ENCODE measurements around the gene PALLD. TPM values are rescaled to one million over a fixed set of nuclear protein-coding genes. Genes with fewer than 3 reads are reported as not detected.
A peak's percentile ranks its signal among the peaks of the same experiment; 100 is the strongest.
"Not testable (repeated sequence)": the region's sequence is repeated elsewhere in the genome, so short reads cannot be mapped to it uniquely, and the experiment has no call there.

Gene PALLD
- total RNA-seq, 1 donor from 2014 or later = 121 TPM

- DNase-seq = peak; percentile 73
Observed at GRCh38 chr4:168710353-168710946, 213.6 kb downstream of the PALLD start.

DNA sequence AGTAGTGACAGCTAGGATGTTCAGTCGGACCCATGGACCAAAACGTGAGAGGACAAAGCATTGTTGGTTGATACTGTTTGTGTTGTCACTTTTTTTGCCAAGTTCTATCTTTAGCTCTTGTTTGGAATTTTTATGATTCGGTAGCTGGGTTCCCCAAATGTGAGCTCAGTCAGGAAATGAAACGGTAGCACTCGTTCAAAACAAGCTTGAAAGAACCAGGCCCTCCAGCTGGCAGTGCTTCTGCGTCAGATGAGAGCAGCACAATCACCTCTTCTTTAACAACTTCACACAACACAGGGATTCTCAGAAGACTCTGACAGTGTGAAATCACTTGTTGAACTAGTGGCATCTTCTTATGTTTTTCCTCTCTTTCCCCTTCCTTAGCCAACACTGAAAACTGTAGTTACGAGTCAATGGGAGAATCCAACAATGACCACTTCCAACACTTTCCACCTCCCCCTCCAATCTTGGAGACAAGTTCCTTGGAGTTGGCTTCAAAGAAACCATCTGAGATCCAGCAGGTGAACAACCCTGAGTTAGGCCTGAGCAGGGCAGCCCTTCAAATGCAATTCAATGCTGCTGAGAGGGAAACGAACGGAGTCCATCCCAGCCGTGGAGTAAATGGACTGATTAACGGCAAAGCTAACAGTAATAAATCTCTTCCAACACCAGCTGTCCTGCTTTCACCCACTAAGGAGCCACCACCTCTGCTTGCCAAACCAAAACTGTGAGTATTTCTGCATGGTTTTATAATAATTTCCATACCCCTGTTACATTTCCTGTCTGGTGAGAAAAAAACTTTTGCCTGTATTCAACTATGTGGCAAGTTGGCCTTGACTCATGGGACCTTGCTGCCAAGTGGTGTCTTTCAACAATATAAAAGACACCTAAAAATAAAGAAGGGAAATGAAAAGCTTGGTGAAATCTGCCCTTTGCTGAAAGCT, 214.6 kb downstream of the PALLD start:
- no peak for DNase-seq

DNA sequence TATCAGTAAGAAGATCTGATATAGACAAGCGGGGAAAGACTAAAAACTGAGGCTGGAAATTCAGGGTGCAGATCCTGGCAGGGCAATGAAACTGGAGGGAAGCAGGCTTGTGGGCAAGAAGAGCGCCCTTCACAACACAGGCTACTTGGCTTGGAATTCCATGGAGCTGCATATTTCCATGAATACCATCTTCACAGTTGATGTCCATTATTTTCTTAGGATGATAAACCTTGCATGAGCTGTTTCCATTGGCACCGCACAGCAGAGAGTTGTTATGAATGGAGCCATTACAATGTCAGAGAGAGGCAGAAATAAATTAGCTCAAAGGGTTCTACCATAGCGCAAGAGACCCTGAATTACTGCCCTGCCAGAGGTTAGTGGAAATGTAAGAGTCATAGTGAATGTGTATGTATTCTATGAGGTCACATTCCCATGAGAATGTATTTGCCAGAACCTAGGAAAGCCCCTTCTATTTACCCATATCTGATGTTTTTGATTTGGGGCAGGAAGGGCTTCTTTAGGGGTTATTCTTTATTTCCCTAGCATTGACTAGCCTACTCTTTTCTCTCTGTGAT, 215.6 kb downstream of the PALLD start:
- no peak for DNase-seq

DNA sequence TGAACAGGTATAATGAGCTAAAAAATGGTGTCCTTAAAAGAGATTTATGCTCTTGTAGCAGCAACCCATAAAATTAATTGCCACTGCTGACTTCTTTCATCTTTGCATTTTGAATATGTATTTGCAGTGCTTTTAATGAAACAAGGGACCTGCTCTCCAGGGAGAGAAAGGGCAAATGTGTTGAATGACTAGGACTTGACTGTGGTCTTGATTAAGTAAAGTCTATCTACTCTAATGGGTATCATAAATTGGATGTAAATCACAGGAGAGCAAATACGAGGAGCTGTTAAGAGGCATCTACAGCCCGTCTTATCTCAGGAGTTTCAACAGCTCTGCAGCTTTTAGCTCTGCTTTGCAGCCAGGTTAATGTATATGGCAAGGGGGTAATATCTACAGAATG, 216.4 kb downstream of the PALLD start:
- DNase-seq = no peak

DNA sequence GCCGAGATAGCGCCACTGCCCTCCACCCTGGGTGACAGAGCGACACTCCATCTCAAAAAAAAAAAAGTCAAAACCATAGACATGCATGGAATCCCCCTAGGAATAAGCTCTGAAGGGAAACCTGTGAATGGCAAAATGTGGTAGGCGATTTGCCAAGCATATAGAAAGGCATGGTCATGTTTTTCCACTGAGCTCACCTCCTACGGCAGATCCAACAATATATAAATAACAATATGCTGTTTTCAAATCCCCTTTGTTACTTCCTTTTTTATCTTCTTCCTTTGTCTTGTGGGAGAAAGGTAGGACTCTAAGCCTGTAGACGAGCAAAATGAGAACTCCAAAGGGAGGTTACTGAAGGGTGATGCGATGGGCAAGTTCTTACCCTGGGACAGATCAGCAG, 219.0 kb downstream of the PALLD start:
- no peak for DNase-seq

DNA sequence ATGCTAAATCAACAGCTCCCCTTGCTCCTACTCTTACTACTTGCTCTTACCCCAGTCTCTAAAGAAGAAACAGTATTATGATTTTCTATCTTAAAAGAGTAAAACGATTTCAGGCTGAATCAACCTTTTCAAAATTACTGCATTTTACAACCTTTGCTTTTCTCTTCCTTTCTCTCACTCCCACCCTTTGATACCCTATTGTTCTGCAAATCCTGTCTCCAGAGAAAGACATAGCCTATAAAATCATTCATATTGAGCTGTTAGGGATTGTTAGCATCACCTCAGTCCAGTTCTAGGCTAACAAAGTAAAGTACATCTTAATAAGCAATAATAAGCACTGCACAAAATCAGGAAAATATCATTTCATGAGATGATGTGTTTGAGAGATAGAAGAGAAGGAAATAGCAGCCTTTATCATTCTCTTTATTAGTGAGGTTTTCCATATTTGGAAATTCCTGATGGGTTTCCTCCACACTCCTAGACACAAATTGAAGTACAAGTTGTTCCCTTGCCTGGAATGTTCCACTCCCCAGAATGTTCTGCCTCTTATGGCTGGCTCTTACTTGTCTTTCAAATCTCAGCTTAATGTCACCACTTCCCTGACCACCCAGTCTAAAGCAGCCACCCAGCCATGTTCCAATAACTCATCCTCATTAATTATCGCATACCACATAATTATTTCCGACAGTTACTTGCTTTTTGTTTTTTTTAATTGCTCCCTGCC, 219.7 kb downstream of the PALLD start:
- no peak for DNase-seq

- DNase-seq = no peak
Observed at GRCh38 chr4:168717847-168718246, 221.0 kb downstream of the PALLD start.

GRCh38 chr4:168719725-168720124, 222.9 kb downstream of the PALLD start:
- DNase-seq = no peak

- no peak for DNase-seq
Observed at GRCh38 chr4:168720396-168720900, 223.6 kb downstream of the PALLD start.

- no peak for DNase-seq
Observed at GRCh38 chr4:168722391-168722790, 225.5 kb downstream of the PALLD start.

DNA sequence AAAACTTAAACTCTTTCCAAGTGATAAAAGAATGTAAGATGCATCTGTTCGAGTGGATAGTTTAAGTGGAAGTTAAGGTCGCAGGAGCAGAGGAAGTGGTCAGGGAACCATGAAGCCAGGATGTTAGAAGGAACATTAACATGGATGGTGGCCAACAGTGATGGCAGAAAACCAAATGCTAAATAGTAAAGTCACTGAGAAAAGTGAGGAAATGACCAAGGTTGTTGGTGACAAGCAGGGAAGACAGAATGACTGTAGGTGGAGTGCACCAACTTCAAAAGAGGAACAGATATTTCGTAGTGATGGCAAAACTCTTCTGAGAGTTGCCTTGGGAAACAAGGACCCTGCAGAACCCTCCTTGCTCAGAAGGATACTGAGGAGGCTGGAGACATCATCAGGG, 226.2 kb downstream of the PALLD start:
- no peak for DNase-seq

DNA sequence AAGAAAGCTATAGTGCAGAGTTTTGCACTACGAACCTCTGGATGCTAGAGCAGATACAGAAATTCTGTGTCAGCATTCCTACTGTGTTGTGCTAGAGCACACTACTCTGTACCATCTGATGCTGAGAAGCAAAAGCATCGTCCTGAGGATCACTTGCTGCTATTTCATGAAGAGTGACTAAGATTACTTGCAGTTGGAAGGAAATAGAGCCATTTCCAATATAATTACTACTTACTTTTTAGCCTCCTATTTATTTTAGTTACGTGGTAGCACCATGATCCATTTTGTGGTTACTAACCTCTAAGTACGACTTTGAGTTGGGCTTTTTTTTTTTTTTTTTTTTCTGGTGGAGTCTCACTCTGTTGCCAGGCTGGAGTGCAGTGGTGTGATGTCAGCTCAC, 226.7 kb downstream of the PALLD start:
- no peak for DNase-seq

- no peak for DNase-seq
Observed at GRCh38 chr4:168724243-168724642, 227.4 kb downstream of the PALLD start.

- no peak for DNase-seq
Observed at GRCh38 chr4:168724686-168725411, 228.0 kb downstream of the PALLD start.

DNA sequence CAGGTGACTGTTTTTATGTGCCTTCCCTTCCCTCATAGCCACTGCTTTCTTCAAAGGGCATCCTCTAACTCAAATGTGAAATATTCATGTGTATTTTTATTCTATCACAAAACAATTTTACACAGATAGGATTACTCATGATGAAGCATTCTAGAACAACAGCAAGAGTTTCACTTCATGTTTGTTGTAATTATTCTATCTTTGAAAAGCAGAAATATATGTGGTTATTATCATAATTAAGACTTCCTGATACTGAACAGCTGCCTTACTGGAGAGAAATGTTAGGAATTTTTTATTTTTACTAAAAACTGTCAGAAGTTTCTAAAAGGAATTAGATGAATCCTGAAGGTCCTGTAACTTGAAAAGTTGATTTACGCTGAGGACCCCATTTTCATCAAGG, 229.1 kb downstream of the PALLD start:
- no peak for DNase-seq

GRCh38 chr4:168727181-168727580, 230.3 kb downstream of the PALLD start:
- not testable (repeated sequence) for DNase-seq

- DNase-seq = no peak
Observed at GRCh38 chr4:168731006-168731636, 234.3 kb downstream of the PALLD start.

GRCh38 chr4:168731706-168732414, 235.0 kb downstream of the PALLD start:
- DNase-seq = no peak

- DNase-seq = no peak
Observed at GRCh38 chr4:168732714-168733113, 235.9 kb downstream of the PALLD start.

Data from skin of body (tissue), 2 donors.